Stimulated activated CD8-positive, alpha-beta memory T cell treated with anti-CD3 and anti-CD28 coated beads, Interleukin-4, amount 100 ng/mL, for 4 hours (primary cell): ENCODE data around the gene THSD7A.
"Not testable (repeated sequence)": the region's sequence is repeated elsewhere in the genome, so short reads cannot be mapped to it uniquely, and the experiment has no call there.

Experiments
- DNase-seq, 2 donors: peaks; one replicate each; pipeline ENCODE4 v3.0.0-alpha.2; 2020; ENCODE audit warnings: low read depth in 2 of 2, low spot score in 1 of 2

THSD7A gene

GRCh38 chr7:11469028-11469745 is 362.8 kb downstream of the THSD7A start:
- DNase-seq = no peak

GRCh38 chr7:11466517-11467105 is 365.4 kb downstream of the THSD7A start:
- DNase-seq = no peak

- DNase-seq = no peak
Measured at GRCh38 chr7:11464624-11465023, 367.4 kb downstream of the THSD7A start.

DNA sequence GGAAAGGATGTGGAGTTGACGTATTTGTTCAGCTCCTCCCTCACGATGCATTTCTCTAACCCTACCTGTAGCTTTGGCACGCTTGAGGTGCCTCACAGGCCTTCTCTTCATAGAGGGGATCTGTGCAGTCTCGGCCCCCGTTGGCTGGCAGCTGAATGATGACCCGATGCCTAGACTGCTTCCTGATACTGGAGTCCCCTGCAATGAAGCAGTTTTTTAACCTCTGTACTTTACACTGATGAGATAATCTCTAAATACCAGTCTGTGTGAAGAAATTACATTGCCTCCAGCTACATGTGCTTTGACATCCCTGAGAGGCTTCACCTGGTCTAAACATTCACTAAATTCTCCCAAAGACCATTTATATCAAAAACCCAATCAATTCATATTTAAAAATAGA is 370.1 kb downstream of the THSD7A start:
- DNase-seq = no peak

GRCh38 chr7:11458736-11459483 is 373.1 kb downstream of the THSD7A start:
- no peak for DNase-seq

GRCh38 chr7:11457419-11457818 is 374.6 kb downstream of the THSD7A start:
- no peak for DNase-seq

GRCh38 chr7:11456574-11456973 is 375.4 kb downstream of the THSD7A start:
- no peak for DNase-seq

GRCh38 chr7:11452476-11452875 is 379.5 kb downstream of the THSD7A start:
- no peak for DNase-seq

- DNase-seq = no peak
Measured at GRCh38 chr7:11450281-11450680, 381.7 kb downstream of the THSD7A start.

DNA sequence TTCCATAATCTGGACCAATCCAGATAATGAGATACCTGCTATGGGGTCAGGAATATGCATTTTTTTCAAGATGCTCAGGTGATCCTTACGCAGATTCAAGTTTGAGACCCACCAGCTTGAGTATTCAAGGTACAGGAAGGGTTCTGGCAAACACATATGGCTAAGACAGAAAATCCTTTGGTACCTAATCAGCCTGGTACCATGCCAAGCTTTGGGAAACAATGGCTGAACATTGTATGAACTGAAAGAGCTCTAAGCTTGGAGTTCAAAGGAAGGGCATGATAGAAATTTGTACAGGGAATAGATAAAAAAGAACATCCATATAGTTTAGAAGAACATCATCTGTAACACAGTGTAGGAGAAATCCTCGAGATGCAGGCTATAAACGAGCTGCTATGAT is 382.7 kb downstream of the THSD7A start:
- no peak for DNase-seq

- no peak for DNase-seq
Measured at GRCh38 chr7:11448323-11448722, 383.7 kb downstream of the THSD7A start.

DNA sequence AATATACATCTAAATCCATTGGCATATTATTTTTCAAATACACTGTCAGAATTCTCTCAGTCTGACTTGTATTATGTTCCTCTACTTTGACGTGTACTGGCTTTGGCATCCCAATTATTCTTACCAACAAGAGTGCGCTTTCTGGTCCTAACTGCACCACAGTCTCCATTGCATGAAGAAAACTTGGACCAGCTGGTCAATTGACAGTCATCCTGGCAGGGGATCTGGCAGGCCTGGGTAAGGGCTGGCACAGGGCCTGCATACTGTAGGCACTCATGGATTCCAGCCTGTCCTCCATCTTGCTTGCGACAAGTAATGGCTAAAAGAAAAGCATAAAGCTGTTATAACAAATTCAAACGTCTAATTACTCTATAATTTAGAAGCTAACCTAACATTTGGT is 384.9 kb downstream of the THSD7A start:
- DNase-seq = no peak

- DNase-seq = not testable (repeated sequence)
Measured at GRCh38 chr7:11443934-11444333, 388.1 kb downstream of the THSD7A start.

- no peak for DNase-seq
Measured at GRCh38 chr7:11437994-11438393, 394.0 kb downstream of the THSD7A start.

- no peak for DNase-seq
Measured at GRCh38 chr7:11436773-11437524, 395.0 kb downstream of the THSD7A start.

DNA sequence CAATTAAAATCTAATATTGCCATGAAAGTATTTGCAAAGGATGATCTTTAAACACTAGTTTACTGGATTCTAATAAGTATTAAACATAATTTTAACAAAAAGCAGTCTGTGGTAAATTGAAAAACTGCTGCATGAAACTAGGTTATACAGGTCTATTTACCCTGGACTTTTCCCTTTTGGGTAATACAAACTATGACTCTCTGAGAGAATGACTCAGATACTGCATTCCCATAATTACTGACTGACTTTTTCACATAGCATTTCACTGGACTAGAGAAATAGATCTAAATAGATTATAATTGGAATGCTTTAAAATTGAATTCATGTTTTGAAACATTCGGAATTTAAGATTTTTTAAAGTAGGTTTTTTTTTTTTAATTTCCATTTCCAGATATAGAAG is 395.7 kb downstream of the THSD7A start:
- DNase-seq = no peak

- no peak for DNase-seq
Measured at GRCh38 chr7:11434366-11434765, 397.6 kb downstream of the THSD7A start.

DNA sequence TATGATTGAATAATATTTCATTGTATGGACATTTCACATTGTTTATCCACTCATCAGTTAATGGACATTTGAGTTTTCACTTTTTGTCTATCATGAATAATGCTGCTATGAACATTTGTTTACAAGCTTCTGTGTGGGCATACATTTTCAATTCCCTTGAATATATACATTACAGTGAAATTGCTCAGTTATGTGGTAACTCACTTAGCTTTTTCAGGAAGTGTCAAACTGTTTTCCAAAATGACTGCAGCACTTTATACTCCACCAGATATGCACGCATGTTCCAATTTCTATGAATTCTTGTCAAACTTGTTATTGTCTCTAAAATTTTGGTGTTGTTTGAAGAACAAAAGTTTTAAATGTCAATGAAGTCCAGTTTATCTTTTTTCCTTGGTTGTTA is 401.2 kb downstream of the THSD7A start:
- no peak for DNase-seq

DNA sequence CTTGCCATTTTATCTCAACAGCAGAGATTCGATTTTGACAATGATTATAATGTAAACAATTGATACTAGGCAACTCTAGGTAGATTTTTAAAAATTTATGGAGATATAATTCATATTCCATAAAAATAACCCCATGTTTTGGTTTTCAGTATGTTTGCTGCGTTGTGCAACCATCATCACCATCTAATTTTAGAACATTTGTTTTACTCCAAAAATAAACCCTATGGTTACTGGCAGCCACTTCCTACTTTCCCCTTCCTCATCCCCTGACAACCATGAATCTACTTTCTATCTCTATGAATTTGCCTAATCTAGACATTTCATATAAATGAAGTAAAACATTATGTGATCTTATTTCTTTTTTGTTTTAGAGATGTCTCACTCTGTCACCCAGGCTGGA is 401.9 kb downstream of the THSD7A start:
- DNase-seq = no peak

DNA sequence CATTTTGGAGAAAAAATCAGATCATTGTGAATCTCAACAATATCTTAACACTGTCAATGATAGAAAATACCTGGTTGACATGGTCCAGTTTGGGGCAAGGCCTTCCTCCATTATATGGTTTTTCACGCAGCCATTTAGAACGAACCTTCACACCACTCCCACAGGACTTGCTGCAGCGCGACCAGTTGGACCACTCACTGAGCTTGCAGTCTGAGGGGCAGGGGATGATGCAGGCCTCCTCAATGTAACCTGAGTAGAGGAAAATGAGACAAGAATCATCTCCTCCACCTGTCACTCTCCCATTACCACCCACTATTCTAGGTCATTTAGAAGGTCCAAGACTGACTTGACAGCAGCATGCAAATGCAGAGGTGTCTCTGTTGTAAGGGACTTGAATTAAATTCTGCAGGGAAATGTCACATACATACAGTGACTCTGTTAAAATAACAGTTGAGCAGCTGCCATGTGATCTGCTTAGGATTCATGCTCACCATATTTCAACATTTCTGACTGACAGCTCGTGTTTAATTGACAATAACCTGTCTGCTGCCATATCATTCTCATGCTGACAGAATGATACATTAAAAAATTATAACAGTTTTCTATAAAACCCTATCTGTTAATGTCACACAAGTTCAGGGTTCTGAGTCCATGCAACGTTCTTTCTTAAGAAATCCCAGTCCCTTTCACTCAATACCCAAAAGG is 403.0 kb downstream of the THSD7A start:
- no peak for DNase-seq

DNA sequence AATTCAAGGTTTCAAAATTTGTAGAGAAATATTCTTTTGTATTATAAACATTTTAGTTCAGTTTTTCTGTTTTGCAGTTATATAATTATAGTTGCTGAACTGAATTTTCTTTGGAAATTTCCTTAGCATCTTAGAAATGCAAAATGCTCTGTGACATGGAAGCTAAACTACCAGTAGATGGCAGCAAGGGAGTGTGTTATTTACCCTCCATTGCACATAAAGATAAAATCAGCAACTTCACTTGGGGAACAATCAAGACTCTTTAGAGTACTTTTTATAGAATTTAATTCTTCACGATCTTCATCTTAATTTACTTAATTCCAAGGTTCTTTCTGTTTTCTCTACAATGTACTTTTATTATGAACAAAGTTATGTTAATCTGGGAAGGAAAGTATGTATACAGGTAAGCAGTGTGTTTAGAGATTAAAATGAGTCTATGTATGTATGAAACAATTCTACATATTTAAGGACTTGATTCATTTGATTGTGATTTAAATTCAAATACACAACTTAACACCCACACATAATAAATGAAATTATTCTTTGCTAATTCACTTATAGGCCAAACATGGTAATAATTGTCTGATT is 404.2 kb downstream of the THSD7A start:
- DNase-seq = no peak
